ENCODE measurements around the gene CNNM4. TPM values are rescaled to one million over a fixed set of nuclear protein-coding genes. Genes with fewer than 3 reads are reported as not detected.

CNNM4 gene
- total RNA-seq, 4 donors from 2014 or later = 0.77 to 8.2 (median 4.7) TPM

GRCh38 chr2:96826546-96827278 is 66.0 kb downstream of the CNNM4 start:
- Histone ChIP-seq H3K9me3 (no peaks in the 10 kb centered on the region), H3K4me1 (no peaks in the 10 kb centered on the region), H3K27me3 (no peaks in the 10 kb centered on the region), H3K36me3 (no peaks in the 10 kb centered on the region), H3K4me3 (no peak overlapping the region), H3K27ac (no peak overlapping the region)
- no peak for TF ChIP-seq POLR2A (IDR thresholded peaks at IDR 0.05)
- TF ChIP-seq, protein P1, sequence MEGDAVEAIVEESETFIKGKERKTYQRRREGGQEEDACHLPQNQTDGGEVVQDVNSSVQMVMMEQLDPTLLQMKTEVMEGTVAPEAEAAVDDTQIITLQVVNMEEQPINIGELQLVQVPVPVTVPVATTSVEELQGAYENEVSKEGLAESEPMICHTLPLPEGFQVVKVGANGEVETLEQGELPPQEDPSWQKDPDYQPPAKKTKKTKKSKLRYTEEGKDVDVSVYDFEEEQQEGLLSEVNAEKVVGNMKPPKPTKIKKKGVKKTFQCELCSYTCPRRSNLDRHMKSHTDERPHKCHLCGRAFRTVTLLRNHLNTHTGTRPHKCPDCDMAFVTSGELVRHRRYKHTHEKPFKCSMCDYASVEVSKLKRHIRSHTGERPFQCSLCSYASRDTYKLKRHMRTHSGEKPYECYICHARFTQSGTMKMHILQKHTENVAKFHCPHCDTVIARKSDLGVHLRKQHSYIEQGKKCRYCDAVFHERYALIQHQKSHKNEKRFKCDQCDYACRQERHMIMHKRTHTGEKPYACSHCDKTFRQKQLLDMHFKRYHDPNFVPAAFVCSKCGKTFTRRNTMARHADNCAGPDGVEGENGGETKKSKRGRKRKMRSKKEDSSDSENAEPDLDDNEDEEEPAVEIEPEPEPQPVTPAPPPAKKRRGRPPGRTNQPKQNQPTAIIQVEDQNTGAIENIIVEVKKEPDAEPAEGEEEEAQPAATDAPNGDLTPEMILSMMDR (IDR thresholded peaks at IDR 0.05) = no peak
- no peak for DNase-seq
- intact Hi-C loops (cut with DNase I; ENCODE audit: low total_unique reads) = no loop called here

- Histone ChIP-seq H3K9me3 (no peaks in the 10 kb centered on the region), H3K36me3 (no peaks in the 10 kb centered on the region), H3K4me3 (no peak overlapping the region), H3K27ac (no peak overlapping the region), H3K4me1 (no peaks in the 10 kb centered on the region), H3K27me3 (no peaks in the 10 kb centered on the region)
- intact Hi-C loops (cut with DNase I; ENCODE audit: low total_unique reads) = no loop called here
- no peak for DNase-seq
- TF ChIP-seq, protein P1 (IDR thresholded peaks at IDR 0.05) = no peak
- TF ChIP-seq POLR2A (IDR thresholded peaks at IDR 0.05) = no peak
Measured at GRCh38 chr2:96828436-96828835, 67.7 kb downstream of the CNNM4 start.

GRCh38 chr2:96828874-96829273 is 68.2 kb downstream of the CNNM4 start:
- Histone ChIP-seq H3K4me1 (no peaks in the 10 kb centered on the region), H3K4me3 (no peak overlapping the region), H3K9me3 (no peaks in the 10 kb centered on the region), H3K27me3 (no peaks in the 10 kb centered on the region), H3K27ac (no peak overlapping the region), H3K36me3 (no peaks in the 10 kb centered on the region)
- no peak for DNase-seq
- intact Hi-C loops (cut with DNase I; ENCODE audit: low total_unique reads) = no loop called here
- TF ChIP-seq, protein P1 (IDR thresholded peaks at IDR 0.05) = no peak
- TF ChIP-seq POLR2A (IDR thresholded peaks at IDR 0.05) = no peak

GRCh38 chr2:96830044-96830562 is 69.4 kb downstream of the CNNM4 start:
- DNase-seq = no peak

GRCh38 chr2:96831679-96832078 is 71.0 kb downstream of the CNNM4 start:
- Histone ChIP-seq H3K9me3 (no peaks in the 10 kb centered on the region), H3K4me1 (no peaks in the 10 kb centered on the region), H3K36me3 (no peaks in the 10 kb centered on the region), H3K27ac (no peak overlapping the region), H3K27me3 (no peaks in the 10 kb centered on the region), H3K4me3 (no peak overlapping the region)
- intact Hi-C loops (cut with DNase I; ENCODE audit: low total_unique reads) = no loop called here
- DNase-seq = no peak
- no peak for TF ChIP-seq POLR2A (IDR thresholded peaks at IDR 0.05)

More at GRCh38 chr2:96830044-96830562, 69.4 kb downstream of the CNNM4 start:
- Histone ChIP-seq H3K4me3 (no peak overlapping the region), H3K36me3 (no peaks in the 10 kb centered on the region), H3K27ac (no peak overlapping the region), H3K27me3 (no peaks in the 10 kb centered on the region), H3K9me3 (no peaks in the 10 kb centered on the region), H3K4me1 (no peaks in the 10 kb centered on the region)
- TF ChIP-seq, protein P1 (IDR thresholded peaks at IDR 0.05) = no peak
- TF ChIP-seq POLR2A (IDR thresholded peaks at IDR 0.05) = no peak
- intact Hi-C loops (cut with DNase I; ENCODE audit: low total_unique reads) = no loop called here
